CD4-positive, alpha-beta T cell treated with Interleukin-4 for 4 hours (primary cell): ENCODE data around the gene ZNF100.
"Not testable (repeated sequence)": the region's sequence is repeated elsewhere in the genome, so short reads cannot be mapped to it uniquely, and the experiment has no call there.

Experiments used
- DNase-seq: peaks from one replicate; pipeline ENCODE4 v3.0.0-alpha.2; 2020

Gene ZNF100

DNA sequence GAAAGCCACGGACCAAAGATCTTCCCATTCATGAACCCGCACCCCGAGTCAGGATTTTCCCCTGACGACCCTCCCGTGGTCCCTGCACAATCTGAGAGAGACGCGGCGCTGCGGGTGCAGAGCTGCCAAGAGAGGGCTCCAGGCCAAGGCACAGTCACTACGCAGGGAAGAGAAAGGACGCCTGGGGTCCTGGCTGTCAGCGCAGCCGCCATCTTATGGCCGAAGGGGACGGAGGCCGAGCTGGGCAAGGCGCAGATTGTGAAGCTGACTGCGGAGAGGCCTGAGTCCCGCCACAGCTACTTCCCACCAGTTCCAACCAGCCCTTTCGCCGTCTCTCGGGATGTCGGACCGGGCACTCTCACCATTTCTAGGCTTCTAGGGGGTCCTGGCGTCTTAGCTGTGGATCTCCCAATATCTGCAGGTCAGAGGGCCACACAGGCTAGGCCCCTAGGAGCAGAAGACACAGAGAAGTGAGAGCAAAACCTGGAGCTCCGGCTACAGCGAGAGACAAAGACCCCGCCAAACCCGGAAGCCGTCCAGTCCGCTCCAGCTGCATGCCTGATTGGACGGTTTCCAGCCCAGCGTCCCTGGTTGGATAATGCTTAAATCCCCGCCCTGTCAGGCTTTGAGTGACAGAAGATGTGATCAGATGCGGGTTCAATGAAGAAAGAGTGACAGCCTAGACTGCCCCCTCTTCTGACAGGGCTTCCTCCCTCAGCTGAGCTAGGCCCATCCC, at the start of gene ZNF100:
TSS of gene ZNF100 (minus strand) at position 515 of the 736 bp plus-strand sequence. CDS start at position 365, 150 bp downstream.
- DNase-seq, result peak; percentile 89

DNA sequence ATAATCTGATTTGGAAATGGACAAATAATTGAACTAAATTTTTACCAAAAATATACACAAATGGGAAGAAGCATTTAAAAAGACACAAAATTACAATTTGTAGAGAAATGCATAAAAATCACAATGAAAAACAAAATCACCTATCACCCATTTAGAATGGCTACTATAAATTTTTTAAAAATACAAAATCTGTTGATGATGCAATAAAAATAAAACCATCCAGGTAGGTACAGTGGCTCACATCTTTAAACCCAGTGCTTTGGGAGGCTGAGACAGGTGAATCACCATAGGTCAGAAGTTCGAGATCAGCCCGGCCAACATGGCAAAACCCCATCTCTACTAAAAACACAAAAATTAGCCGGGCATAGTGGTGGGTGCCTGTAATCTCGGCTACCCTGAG, 45.1 kb upstream of the ZNF100 start:
- DNase-seq, result no peak

DNA sequence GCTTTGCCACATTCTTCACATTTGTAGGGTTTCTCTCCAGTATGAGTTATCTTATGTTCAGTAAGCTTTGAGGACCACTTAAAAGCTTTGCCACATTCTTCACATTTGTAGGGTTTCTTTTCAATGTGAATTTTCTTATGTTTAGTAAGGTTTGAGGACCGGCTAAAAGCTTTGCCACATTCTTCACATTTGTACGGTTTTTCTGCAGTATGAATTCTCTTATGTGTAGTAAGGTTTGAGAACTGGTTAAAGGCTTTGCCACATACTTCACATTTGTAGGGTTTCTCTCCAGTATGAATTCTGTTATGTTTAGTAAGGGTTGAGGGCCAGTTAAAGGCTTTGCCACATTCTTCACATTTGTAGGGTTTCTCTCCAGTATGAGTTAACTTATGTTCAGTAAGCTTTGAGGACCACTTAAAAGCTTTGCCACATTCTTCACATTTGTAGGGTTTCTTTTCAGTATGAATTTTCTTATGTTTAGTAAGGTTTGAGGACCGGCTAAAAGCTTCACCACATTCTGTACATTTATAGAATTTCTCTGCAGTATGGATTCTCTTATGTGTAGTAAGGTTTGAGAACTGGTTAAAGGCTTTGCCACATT, 41.1 kb upstream of the ZNF100 start:
- DNase-seq, result not testable (repeated sequence)

- DNase-seq, result no peak
These were observed 22.2 kb upstream of the ZNF100 start for GRCh38 chr19:21789466-21790085.

GRCh38 chr19:21786936-21787335, 19.6 kb upstream of the ZNF100 start:
- no peak for DNase-seq

DNA sequence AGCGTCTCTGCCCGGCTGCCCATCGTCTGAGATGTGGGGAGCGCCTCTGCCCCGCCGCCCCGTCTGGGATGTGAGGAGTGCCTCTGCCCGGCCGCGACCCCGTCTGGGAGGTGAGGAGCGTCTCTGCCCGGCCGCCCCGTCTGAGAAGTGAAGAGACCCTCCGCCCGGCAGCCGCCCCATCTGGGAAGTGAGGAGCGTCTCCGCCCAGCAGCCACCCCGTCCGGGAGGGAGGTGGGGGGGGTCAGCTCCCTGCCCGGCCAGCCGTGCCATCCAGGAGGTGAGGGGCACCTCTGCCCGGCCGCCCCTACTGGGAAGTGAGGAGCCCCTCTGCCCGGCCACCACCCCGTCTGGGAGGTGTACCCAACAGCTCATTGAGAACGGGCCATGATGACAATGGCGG, 8.4 kb upstream of the ZNF100 start:
- DNase-seq, result not testable (repeated sequence)

GRCh38 chr19:21766705-21767064, 694 bp downstream of the ZNF100 start:
- not testable (repeated sequence) for DNase-seq

DNA sequence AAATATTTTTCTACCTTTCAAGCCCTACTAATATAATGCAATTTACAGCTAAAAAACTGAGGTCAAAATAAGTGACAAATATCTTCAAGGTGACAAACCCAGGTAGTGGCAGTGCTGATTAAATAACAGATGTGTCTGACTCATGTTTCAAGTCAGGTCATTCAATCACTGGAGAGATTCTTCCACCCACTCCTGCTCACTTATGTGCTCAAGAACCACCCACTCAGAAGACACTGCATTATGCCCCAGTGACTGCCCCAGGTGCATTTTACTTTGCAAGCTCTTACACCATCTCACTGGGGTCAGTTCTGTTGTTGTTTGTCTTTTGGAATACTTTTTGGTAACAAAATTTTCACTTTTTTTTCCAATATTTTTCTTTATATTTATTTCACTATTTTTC, 2.2 kb downstream of the ZNF100 start:
- no peak for DNase-seq

DNA sequence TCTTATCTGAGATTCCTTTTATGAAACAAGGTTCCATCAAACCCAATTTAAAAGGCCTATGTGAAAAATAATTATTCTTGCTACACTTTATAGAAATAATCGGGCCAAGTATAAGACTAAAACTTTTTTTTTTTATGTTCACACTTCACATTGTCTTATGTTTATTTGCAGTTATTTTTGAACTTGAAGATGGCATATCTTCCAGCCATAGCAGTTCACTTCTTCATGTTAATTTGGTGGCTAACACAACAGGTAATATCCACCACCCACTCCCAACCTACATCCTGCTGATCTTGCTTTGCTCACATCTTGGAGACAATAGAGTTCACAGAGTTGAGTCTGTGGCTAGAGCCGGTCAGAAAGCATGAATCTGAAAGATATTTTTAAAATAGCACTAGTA, 5.8 kb downstream of the ZNF100 start:
- DNase-seq, result not testable (repeated sequence)

- DNase-seq, result no peak
These were observed 9.1 kb downstream of the ZNF100 start for GRCh38 chr19:21758296-21758695.

GRCh38 chr19:21755555-21755954, 11.8 kb downstream of the ZNF100 start:
- not testable (repeated sequence) for DNase-seq

- no peak for DNase-seq
These were observed 16.0 kb downstream of the ZNF100 start for GRCh38 chr19:21751384-21751783.

DNA sequence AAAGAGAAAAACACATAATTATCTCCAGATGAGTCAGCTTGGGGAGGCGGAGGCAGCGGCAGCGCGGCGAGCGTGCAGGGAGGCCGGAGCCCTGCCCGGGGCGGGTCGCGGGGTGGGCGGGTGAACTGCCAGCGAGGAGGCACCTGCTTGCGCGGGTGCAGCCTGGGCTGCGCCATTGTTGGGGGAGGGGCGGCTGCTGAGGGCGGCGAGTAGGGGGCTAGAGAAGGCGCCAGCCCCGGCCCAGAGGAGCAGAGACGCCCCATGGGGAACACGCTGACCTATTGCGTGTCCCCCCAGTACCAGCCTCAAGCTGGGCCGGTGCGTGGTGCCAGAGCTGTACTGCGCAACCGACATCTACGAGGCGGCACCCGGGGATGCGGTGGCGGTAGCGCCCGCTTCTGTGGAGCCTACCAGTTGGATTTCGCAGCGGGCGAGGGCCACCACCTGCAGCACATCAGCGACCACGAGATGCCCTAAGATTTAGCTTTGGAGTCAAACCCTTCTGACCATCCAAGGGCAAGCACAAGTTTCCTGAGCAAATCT, 16.7 kb downstream of the ZNF100 start:
- DNase-seq, result no peak

DNA sequence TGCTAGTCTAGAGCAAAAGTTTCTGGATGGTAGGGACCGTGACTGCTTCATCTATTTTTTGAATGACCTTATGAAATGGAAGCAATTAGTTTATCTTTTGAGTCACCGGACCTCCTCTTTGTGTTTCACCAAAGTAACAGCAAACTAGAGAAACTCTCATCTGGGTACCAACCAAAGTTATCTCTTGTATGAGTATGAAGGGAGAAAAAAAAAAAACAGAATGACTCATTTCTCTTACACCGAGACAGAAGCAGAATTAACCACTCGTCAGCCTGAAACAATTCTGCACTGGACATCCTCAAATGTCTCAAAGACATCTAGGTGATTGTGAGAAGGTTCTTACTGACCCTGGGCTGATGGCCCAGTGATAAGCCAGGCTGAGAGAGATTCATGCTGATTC, 18.3 kb downstream of the ZNF100 start:
- DNase-seq, result no peak

- no peak for DNase-seq
These were observed 19.3 kb downstream of the ZNF100 start for GRCh38 chr19:21748088-21748487.

DNA sequence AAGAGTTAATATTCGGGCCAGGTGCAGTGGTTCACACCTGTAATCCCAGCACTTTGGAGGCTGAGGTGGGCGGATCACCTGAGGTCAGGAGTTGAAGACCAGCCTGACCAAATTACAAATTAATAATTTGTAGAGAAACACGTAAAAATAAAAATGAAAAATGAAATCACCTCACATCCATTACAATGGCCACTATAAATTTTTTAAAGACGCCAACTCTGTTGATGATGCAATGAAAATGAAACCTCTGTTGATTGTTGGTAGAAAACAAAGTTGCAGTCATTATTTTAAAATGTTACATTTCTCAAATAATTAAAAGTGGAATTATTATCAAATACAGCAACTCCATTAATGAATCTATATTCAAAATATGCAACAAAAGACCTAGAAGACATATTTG, 26.8 kb downstream of the ZNF100 start:
- DNase-seq, result no peak

DNA sequence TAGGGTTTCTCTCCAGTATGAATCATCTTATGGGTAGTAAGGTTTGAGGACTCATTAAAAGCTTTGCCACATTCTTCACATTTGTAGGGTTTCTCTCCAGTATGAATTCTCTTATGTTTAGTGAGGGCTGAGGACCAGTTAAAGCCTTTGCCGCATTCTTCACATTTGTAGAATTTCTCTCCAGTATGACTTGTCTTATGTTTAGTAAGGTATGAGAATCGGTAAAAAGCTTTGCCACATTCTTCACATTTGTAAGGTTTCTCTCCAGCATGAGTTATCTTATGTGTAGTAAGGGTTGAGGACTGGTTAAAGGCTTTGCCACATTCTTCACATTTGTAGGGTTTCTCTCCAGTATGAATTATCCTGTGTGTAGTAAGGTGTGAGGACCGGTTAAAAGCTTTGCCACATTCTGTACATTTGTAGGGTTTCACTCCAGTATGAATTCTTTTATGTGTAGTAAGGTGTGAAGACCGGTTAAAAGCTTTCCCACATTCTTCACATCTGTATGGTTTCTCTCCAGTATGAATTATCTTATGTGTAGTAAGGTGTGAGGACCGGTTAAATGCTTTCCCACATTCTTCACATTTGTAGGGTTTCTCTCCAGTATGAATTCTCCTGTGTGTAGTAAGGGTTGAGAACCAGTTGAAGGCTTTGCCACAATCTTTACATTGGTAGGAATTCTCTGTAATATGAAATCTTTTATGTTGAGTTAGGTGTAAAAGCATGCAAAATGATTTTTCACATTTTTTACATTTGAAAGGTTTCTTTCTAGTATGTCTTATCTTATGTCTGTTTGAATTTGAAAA, 40.2 kb downstream of the ZNF100 start:
- DNase-seq, result not testable (repeated sequence)

DNA sequence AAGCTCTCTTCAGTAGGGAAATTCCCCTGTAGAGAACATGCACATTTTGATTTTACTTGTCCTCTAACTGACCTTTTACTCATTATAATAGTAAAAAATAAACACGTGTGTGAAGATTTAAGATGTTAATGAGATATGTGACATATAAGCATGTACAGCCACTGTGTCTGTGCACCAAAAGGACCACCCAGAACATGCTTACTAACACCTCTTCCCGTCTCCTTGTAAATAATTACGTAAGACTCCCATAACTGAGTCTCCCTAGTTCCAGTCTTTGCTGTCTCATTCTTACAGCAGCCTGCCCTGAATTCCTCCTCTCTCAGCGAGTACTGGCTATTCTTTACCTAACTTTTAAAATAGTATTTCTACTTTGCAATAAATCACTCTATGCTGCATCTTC, 53.6 kb downstream of the ZNF100 start:
- DNase-seq, result no peak

- DNase-seq, result no peak
These were observed 57.9 kb downstream of the ZNF100 start for GRCh38 chr19:21709464-21709863.

GRCh38 chr19:21707878-21708277, 59.5 kb downstream of the ZNF100 start:
- DNase-seq, result not testable (repeated sequence)

DNA sequence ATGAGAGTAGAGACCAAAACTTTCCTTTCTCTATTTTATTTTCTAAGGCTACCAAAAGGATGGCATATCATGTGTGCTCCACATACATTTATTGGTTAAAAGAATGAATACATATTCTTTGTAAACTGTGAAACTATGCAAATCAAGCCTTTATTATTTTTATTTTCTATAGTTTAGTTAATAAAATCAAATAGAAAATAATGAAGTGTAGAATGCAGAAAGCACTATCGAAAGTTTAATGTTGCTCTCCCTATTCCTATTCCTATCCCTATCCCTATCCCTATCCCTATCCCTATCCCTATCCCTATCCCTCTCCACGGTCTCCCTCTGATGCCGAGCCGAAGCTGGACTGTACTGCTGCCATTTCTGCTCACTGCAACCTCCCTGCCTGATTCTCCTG, 60.3 kb downstream of the ZNF100 start:
- no peak for DNase-seq

DNA sequence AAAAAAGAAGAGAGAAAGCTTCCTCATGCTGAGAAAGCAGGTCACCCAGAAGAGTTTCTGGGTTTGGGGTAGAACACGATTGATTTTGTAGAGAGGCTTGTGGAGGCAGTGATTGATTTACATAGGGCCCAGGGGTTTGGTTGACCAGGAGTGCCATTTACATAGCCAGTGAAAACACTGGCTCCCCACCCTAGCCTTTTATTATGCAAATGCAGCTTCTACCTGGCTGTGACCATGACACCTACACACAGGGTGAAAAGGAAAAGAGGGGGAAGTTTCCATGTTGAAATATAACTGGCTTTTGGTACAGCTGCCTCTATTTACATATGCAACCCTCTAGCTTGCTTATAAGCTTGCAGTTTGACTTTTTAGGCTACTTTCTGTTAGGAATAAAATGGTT, 62.0 kb downstream of the ZNF100 start:
- no peak for DNase-seq

- DNase-seq, result no peak
These were observed 63.1 kb downstream of the ZNF100 start for GRCh38 chr19:21704320-21704719.
